Measurements from ENCODE around the gene TTN. TPM values are rescaled to one million over a fixed set of nuclear protein-coding genes. Genes with fewer than 3 reads are reported as not detected.
A peak's percentile ranks its signal among the peaks of the same experiment; 100 is the strongest.

TTN gene
- total and polyA plus RNA-seq, 2 donors from 2014 or later = 0.02 to 3.6 TPM

DNA sequence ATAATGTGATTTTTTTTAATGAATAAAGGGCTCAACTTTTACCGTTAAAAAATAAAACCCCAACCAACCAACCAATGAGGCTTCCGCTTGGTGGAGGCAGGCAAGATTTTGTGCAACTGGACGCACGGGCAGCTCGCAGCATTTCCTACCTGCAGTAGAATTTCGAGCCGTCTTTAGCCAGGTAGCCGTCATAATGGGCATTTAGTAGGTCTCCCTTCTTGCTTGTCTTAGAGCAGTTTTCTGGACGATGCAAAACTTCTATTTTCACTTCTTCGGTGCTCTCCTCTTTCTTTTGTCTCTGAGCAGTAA is 329.1 kb downstream of the TTN start:
- Histone ChIP-seq H3K36me3 (ENCODE audit: control insufficient read depth in 2 of 3, insufficient read depth in 3 of 3, low read length in 3 of 3) (no peaks in the 10 kb centered on the region), H3K4me3 (ENCODE audit: low read length in 3 of 3) (peak overlapping the region; percentile 86 to 99 (median 97)), H3K27me3 (ENCODE audit: control insufficient read depth, insufficient read depth, low read length) (no peaks in the 10 kb centered on the region), H3K9ac (ENCODE audit: low read length in 3 of 3) (peak overlapping the region; percentile 75 to 99 (median 90)), H3K9me3 (ENCODE audit: control insufficient read depth in 2 of 3, insufficient read depth in 1 of 3, low read length in 3 of 3) (no peaks in the 10 kb centered on the region), H3K27ac (ENCODE audit: low read depth in 2 of 2, low read length in 2 of 2) (peak overlapping the region; percentile 93 to 96), H3K4me1 (ENCODE audit: control insufficient read depth in 2 of 3, insufficient read depth in 2 of 3, low read depth in 1 of 3, low read length in 3 of 3) (peaks cover 0 to 23% (median 7%) of the 10 kb centered on the region in 3 donors)
- no peak for TF ChIP-seq CTCF (IDR thresholded peaks at IDR 0.05; ENCODE audit: borderline replicate concordance, extremely low read depth, insufficient read depth)
- no peak for FAIRE-seq
- DNase-seq = peak in 3 of 5 donors; percentile 51 to 64 (median 60)
- intact Hi-C loops (cut with DNase I) = no loop called here

- peak overlapping the region; percentile 86 to 99 (median 97) for H3K4me3 ChIP-seq (ENCODE audit: low read length in 3 of 3)
- FAIRE-seq = no peak
- peaks cover 0 to 20% (median 7%) of the 10 kb centered on the region in 3 donors for H3K4me1 ChIP-seq (ENCODE audit: control insufficient read depth in 2 of 3, insufficient read depth in 2 of 3, low read depth in 1 of 3, low read length in 3 of 3)
- H3K36me3 ChIP-seq (ENCODE audit: control insufficient read depth in 2 of 3, insufficient read depth in 3 of 3, low read length in 3 of 3) = no peaks in the 10 kb centered on the region
- H3K27ac ChIP-seq (ENCODE audit: low read depth in 2 of 2, low read length in 2 of 2) = peak overlapping the region in 1 of 2 donors; percentile 93
- H3K9me3 ChIP-seq (ENCODE audit: control insufficient read depth in 2 of 3, insufficient read depth in 1 of 3, low read length in 3 of 3) = no peaks in the 10 kb centered on the region
- DNase-seq = peak in 1 of 5 donors; percentile 66
- intact Hi-C loops (cut with DNase I) = no loop called here
- no peaks in the 10 kb centered on the region for H3K27me3 ChIP-seq (ENCODE audit: control insufficient read depth, insufficient read depth, low read length)
- no peak for TF ChIP-seq CTCF (IDR thresholded peaks at IDR 0.05; ENCODE audit: borderline replicate concordance, extremely low read depth, insufficient read depth)
- peak overlapping the region; percentile 26 to 99 (median 90) for H3K9ac ChIP-seq (ENCODE audit: low read length in 3 of 3)
Measured at GRCh38 chr2:178477443-178478129, 329.6 kb downstream of the TTN start.

DNA sequence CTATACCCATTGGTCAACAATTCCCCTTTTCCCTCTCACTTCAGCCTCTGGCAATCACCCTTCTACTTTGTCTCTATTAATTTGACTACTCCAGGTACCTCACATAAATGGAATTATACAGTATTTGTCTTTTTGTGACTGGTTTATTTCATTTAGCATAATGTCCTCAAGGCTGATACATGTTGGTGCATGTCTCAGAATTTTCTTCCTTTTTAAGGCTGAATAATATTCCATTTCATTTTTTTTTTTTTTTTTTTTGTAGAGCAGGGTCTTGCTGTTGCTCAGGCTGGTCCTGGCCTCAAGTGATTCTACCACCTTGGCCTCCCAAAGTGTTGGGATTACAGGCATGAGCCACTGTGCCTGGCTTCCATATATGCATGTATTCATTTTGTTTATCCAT is 330.7 kb downstream of the TTN start:
- no peak for FAIRE-seq
- intact Hi-C loops (cut with DNase I) = no loop called here

More for the DNA sequence above, 330.7 kb downstream of the TTN start:
- H3K9me3 ChIP-seq (ENCODE audit: control insufficient read depth in 2 of 3, insufficient read depth in 1 of 3, low read length in 3 of 3) = no peaks in the 10 kb centered on the region
- no peak for DNase-seq
- H3K27me3 ChIP-seq (ENCODE audit: control insufficient read depth, insufficient read depth, low read length) = no peaks in the 10 kb centered on the region
- H3K36me3 ChIP-seq (ENCODE audit: control insufficient read depth in 2 of 3, insufficient read depth in 3 of 3, low read length in 3 of 3) = no peaks in the 10 kb centered on the region
- H3K4me3 ChIP-seq (ENCODE audit: low read length in 3 of 3) = no peak overlapping the region
- H3K27ac ChIP-seq (ENCODE audit: low read depth in 2 of 2, low read length in 2 of 2) = no peak overlapping the region
- no peak overlapping the region for H3K9ac ChIP-seq (ENCODE audit: low read length in 3 of 3)
- H3K4me1 ChIP-seq (ENCODE audit: control insufficient read depth in 2 of 3, insufficient read depth in 2 of 3, low read depth in 1 of 3, low read length in 3 of 3) = peaks cover 0 to 10% (median 4%) of the 10 kb centered on the region in 3 donors
- TF ChIP-seq CTCF (IDR thresholded peaks at IDR 0.05; ENCODE audit: borderline replicate concordance, extremely low read depth, insufficient read depth) = no peak

Other genes starting within 250 kb of the TTN start
- 3.0 TPM for gene CCDC141, start 242.7 kb upstream of the TTN start, total RNA-seq
- gene CCDC141, start 242.7 kb upstream of the TTN start, polyA plus RNA-seq (ENCODE audit: insufficient read depth, low read depth, low replicate concordance) = not detected